DND-41 (cell line): ENCODE results near the gene RIPK4.

ENCODE experiments used
- ATAC-seq: fragments of 200-7000 bp; cut with Tn5 transposase; 3 replicates; pipeline ENCODE4 v1.9.1; 2021; ENCODE audit warnings: low read depth; ENCODE audit not compliant: insufficient read depth
- DNase-seq: peaks from one replicate; pipeline ENCODE4 v3.0.0-alpha.2; 2020
- H2AFZ ChIP-seq: 2 replicates; pipeline ENCODE4 v1.6.0; 2012; ENCODE audit warnings: low read depth, low read length
- H3K27ac ChIP-seq: 2 replicates; pipeline ENCODE4 v1.5.1; 2012; ENCODE audit warnings: low read length, inconsistent platforms
- H3K27me3 ChIP-seq: fragments of 200-600 bp; sonication (generic); 2 replicates; pipeline ENCODE4 v1.6.0; 2012; ENCODE audit warnings: low read length, mild to moderate bottlenecking, inconsistent platforms; ENCODE audit not compliant: insufficient read depth, poor library complexity
- H3K36me3 ChIP-seq: 2 replicates; pipeline ENCODE4 v1.5.1; 2012; ENCODE audit warnings: low read length, inconsistent platforms; ENCODE audit not compliant: insufficient read depth
- H3K4me1 ChIP-seq: 2 replicates; pipeline ENCODE4 v1.5.1; 2012; ENCODE audit warnings: mild to moderate bottlenecking, low read length; ENCODE audit not compliant: insufficient read depth
- H3K4me2 ChIP-seq: 2 replicates; pipeline ENCODE4 v1.6.0; 2012; ENCODE audit warnings: mild to moderate bottlenecking, moderate library complexity, low read length, inconsistent platforms; ENCODE audit not compliant: insufficient read depth
- H3K4me3 ChIP-seq, 2 experiments: fragments of 200-600 bp in 1 of 2; shearing (Covaris generic) in 1 of 2; 2 replicates each; pipeline ENCODE4 v1.5.1; 2012 to 2016; ENCODE audit warnings: inconsistent platforms in 2 of 2, low read length in 2 of 2, mild to moderate bottlenecking in 2 of 2, low read depth in 1 of 2, moderate library complexity in 1 of 2
- H3K79me2 ChIP-seq: 2 replicates; pipeline ENCODE4 v1.6.0; 2012; ENCODE audit warnings: low read length, inconsistent platforms; ENCODE audit not compliant: insufficient read depth
- H3K9ac ChIP-seq: 2 replicates; pipeline ENCODE4 v1.6.0; 2012; ENCODE audit warnings: low read depth, mild to moderate bottlenecking, inconsistent platforms, low read length, moderate library complexity
- H3K9me3 ChIP-seq: 2 replicates; pipeline ENCODE4 v1.5.1; 2012; ENCODE audit warnings: low read length, moderate library complexity, mild to moderate bottlenecking, inconsistent platforms; ENCODE audit not compliant: insufficient read depth, severe bottlenecking
- H4K20me1 ChIP-seq: 2 replicates; pipeline ENCODE4 v1.6.0; 2012; ENCODE audit warnings: low read length; ENCODE audit not compliant: insufficient read depth
- EZH2 ChIP-seq: IDR thresholded peaks from 3 replicates; pipeline ENCODE4 v1.6.1; 2012; ENCODE audit warnings: borderline replicate concordance, low read depth, mild to moderate bottlenecking, moderate library complexity, low read length, inconsistent platforms; ENCODE audit not compliant: severe bottlenecking
- TF ChIP-seq, protein P1 (sequence below): IDR thresholded peaks from 2 replicates; pipeline ENCODE4 v1.5.1; 2012; ENCODE audit warnings: borderline replicate concordance, low read length, moderate library complexity, mild to moderate bottlenecking; ENCODE audit not compliant: poor library complexity, severe bottlenecking; ENCODE audit errors: extremely low read depth

The RIPK4 gene

DNA sequence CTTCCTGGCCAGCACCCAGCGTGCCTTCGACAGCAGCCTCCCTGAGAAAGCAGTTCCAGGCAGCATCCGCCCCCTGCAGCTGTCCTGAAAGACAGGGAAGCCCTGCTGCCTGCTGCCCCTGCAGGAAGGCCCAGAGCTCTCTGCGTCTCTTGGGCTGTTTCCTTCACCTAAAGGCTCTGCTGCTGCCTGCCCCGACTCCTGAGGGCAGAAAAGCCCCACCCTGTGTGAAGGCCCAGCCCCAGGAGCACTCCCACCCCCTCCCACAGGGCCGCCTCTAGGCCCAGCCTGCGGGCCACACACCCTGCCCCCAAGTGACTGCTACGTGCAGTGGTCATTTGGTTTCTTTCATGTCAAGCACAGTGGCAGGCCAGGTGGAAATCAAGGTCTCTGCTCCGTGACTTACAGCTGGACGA lies 12.4 kb downstream of the RIPK4 start:
- peak overlapping the region; percentile 77 for H3K27ac ChIP-seq
- H3K27me3 ChIP-seq, result no peaks in the 10 kb centered on the region
- TF ChIP-seq, protein P1, sequence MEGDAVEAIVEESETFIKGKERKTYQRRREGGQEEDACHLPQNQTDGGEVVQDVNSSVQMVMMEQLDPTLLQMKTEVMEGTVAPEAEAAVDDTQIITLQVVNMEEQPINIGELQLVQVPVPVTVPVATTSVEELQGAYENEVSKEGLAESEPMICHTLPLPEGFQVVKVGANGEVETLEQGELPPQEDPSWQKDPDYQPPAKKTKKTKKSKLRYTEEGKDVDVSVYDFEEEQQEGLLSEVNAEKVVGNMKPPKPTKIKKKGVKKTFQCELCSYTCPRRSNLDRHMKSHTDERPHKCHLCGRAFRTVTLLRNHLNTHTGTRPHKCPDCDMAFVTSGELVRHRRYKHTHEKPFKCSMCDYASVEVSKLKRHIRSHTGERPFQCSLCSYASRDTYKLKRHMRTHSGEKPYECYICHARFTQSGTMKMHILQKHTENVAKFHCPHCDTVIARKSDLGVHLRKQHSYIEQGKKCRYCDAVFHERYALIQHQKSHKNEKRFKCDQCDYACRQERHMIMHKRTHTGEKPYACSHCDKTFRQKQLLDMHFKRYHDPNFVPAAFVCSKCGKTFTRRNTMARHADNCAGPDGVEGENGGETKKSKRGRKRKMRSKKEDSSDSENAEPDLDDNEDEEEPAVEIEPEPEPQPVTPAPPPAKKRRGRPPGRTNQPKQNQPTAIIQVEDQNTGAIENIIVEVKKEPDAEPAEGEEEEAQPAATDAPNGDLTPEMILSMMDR, result no peak
- TF ChIP-seq EZH2, result no peak
- peaks cover 5% of the 10 kb centered on the region; the same call in 1 of the 2 replicates for H3K36me3 ChIP-seq
- DNase-seq (peak; percentile 37), ATAC-seq (no peak)
- no peaks in the 10 kb centered on the region for H3K9me3 ChIP-seq
- H3K79me2 ChIP-seq, result no peaks in the 10 kb centered on the region
- no peak overlapping the region for H3K4me3 ChIP-seq
- H3K9ac ChIP-seq, result peak overlapping the region; percentile 41
- H4K20me1 ChIP-seq, result no peaks in the 10 kb centered on the region
- peaks cover 65% of the 10 kb centered on the region for H3K4me1 ChIP-seq
- H2AFZ ChIP-seq, result no peak overlapping the region
- no peak overlapping the region for H3K4me2 ChIP-seq

DNA sequence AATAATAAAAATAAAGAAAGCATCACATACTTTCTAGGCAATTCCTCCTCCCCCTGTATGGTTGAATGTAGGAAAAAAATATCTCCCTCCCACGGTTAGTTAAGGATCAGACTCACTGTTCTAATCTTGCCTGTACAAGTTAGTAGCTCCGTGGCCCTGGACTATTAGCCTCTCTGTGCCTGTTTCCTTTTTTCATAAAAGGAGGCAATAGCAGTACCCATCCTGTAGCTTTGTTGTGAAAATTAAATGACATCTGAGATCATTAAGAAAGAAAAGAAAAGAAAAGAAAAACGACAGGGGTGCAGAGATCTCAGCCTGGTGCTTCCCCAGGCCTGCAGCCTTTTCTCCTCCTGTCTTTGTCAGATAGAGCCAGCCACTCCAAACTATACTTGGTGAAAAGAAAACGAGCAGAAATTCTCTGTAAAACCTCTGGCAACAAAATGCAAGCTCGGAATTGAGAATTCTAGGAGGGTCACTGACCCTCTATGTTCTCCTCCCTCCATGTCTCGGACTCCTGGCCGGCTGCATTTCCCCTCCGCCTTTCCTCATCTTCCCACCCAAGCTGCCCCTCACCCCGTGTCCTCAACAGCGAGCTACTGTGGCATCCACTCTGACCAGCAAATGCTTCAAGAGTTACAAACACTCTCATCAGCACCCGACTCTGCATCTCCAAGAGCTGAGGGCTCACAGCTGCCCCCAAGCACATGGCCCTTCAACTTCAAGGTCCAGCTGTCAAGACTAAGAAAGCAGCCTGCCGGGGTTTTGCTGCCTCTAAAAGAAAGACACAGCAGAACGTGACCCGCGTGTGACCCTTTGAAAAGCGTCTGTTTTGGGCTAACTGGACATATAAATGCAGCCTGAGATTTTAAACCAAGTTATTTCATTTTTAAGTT lies 13.6 kb downstream of the RIPK4 start:
- no peak for DNase-seq
- Histone ChIP-seq H3K79me2 (no peaks in the 10 kb centered on the region), H4K20me1 (no peaks in the 10 kb centered on the region), H3K4me3 (no peak overlapping the region), H3K27ac (peak overlapping the region; percentile 52), H2AFZ (no peak overlapping the region), H3K4me1 (peaks cover 56% of the 10 kb centered on the region), H3K4me2 (no peak overlapping the region), H3K9ac (no peak overlapping the region), H3K27me3 (no peaks in the 10 kb centered on the region), H3K36me3 (peaks cover 10% of the 10 kb centered on the region; the same call in 1 of the 2 replicates), H3K9me3 (no peaks in the 10 kb centered on the region)
- ATAC-seq, result no peak
- TF ChIP-seq, protein P1, result no peak
- TF ChIP-seq EZH2, result no peak

DNA sequence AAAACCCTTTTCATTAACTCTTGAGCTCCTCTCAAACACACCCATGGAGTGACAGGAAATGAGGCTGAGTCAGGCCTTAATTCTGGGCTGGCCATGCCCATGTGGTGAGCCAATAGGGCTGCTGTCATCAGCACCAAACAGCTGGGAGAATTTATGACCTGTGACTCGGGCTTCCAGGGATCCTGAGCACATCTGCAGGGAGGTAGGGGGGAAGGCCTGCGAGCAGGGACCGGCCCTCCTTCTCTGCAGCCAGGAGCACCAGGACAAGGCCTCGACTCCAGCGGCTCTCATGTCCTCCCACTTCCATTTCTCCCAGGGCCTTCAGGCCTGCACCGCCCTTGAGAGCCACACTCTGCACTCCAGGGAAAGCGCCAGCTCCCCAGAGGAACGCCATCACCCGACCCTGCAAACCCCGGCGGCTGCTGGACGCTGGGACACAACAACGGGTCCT lies 14.6 kb downstream of the RIPK4 start:
- TF ChIP-seq EZH2, result no peak
- TF ChIP-seq, protein P1, result no peak
- Histone ChIP-seq H4K20me1 (no peaks in the 10 kb centered on the region), H3K27me3 (no peaks in the 10 kb centered on the region), H3K4me1 (peaks cover 50% of the 10 kb centered on the region), H3K4me3 (no peak overlapping the region), H3K27ac (peak overlapping the region; percentile 43), H3K79me2 (no peaks in the 10 kb centered on the region), H3K36me3 (peaks cover 16% of the 10 kb centered on the region; the same call in 1 of the 2 replicates), H2AFZ (no peak overlapping the region), H3K4me2 (no peak overlapping the region), H3K9me3 (no peaks in the 10 kb centered on the region), H3K9ac (no peak overlapping the region; the same call in 1 of the 2 replicates)
- DNase-seq, result no peak
- ATAC-seq, result no peak
